Measurements from ENCODE around the gene SLC31A2.

The SLC31A2 gene

GRCh38 chr9:113151696-113152630 lies 1.2 kb downstream of the SLC31A2 start:
- peak in 1 of 2 experiments; percentile 19 for DNase-seq

- peak; percentile 5 for DNase-seq
Measured at GRCh38 chr9:113152699-113153098, 1.9 kb downstream of the SLC31A2 start.

GRCh38 chr9:113153599-113153998 lies 2.8 kb downstream of the SLC31A2 start:
- no peak for DNase-seq

GRCh38 chr9:113154471-113154870 lies 3.7 kb downstream of the SLC31A2 start:
- peak in 1 of 2 experiments; percentile 21 for DNase-seq

GRCh38 chr9:113154946-113155345 lies 4.1 kb downstream of the SLC31A2 start:
- DNase-seq: peak; percentile 68 to 72

- DNase-seq: peak; percentile 84 to 88
Measured at GRCh38 chr9:113155911-113156588, 5.2 kb downstream of the SLC31A2 start.

GRCh38 chr9:113156880-113157279 lies 6.1 kb downstream of the SLC31A2 start:
- peak in 1 of 2 experiments; percentile 1 for DNase-seq

GRCh38 chr9:113158446-113158845 lies 7.6 kb downstream of the SLC31A2 start:
- no peak for DNase-seq

GRCh38 chr9:113160571-113160970 lies 9.8 kb downstream of the SLC31A2 start:
- DNase-seq: no peak

GRCh38 chr9:113163001-113163400 lies 12.2 kb downstream of the SLC31A2 start:
- no peak for DNase-seq

GRCh38 chr9:113164536-113165300 lies 13.9 kb downstream of the SLC31A2 start:
- DNase-seq: no peak

- no peak for DNase-seq
Measured at GRCh38 chr9:113166039-113166438, 15.2 kb downstream of the SLC31A2 start.

- no peak for DNase-seq
Measured at GRCh38 chr9:113168809-113169208, 18.0 kb downstream of the SLC31A2 start.

- DNase-seq: no peak
Measured at GRCh38 chr9:113173341-113173740, 22.5 kb downstream of the SLC31A2 start.

GRCh38 chr9:113176803-113177202 lies 26.0 kb downstream of the SLC31A2 start:
- no peak for DNase-seq

GRCh38 chr9:113177251-113177650 lies 26.4 kb downstream of the SLC31A2 start:
- DNase-seq: no peak

- DNase-seq: no peak
Measured at GRCh38 chr9:113178087-113178486, 27.3 kb downstream of the SLC31A2 start.

- no peak for DNase-seq
Measured at GRCh38 chr9:113179839-113180238, 29.0 kb downstream of the SLC31A2 start.

- DNase-seq: no peak
Measured at GRCh38 chr9:113181165-113181564, 30.4 kb downstream of the SLC31A2 start.

- DNase-seq: no peak
Measured at GRCh38 chr9:113183956-113184488, 33.2 kb downstream of the SLC31A2 start.

- no peak for DNase-seq
Measured at GRCh38 chr9:113184539-113184938, 33.7 kb downstream of the SLC31A2 start.

- no peak for DNase-seq
Measured at GRCh38 chr9:113185271-113185670, 34.5 kb downstream of the SLC31A2 start.
